HUES48 (cell line): ENCODE data around the gene VCPKMT.
"Not testable (repeated sequence)": the region's sequence is repeated elsewhere in the genome, so short reads cannot be mapped to it uniquely, and the experiment has no call there.

Experiments
- H3K27ac ChIP-seq: one replicate; pipeline ENCODE4 v1.7.0; 2013; ENCODE audit warnings: low read depth, low read length, inconsistent platforms
- H3K27me3 ChIP-seq: 2 replicates; pipeline ENCODE4 v1.6.1; 2013; ENCODE audit warnings: mild to moderate bottlenecking, low read length; ENCODE audit not compliant: control insufficient read depth, insufficient read depth
- H3K36me3 ChIP-seq: 2 replicates; pipeline ENCODE4 v1.6.1; 2013; ENCODE audit warnings: low read length; ENCODE audit not compliant: control insufficient read depth, insufficient read depth
- H3K4me1 ChIP-seq: 2 replicates; pipeline ENCODE4 v1.6.1; 2013; ENCODE audit warnings: mild to moderate bottlenecking, low read length; ENCODE audit not compliant: control insufficient read depth, insufficient read depth
- H3K4me3 ChIP-seq: 2 replicates; pipeline ENCODE4 v1.5.1; 2013; ENCODE audit warnings: mild to moderate bottlenecking, low read depth, low read length
- H3K9ac ChIP-seq: 2 replicates; pipeline ENCODE4 v1.6.1; 2013; ENCODE audit warnings: mild to moderate bottlenecking, low read depth, low read length, moderate library complexity
- H3K9me3 ChIP-seq: 2 replicates; pipeline ENCODE4 v1.6.1; 2013; ENCODE audit warnings: low read length; ENCODE audit not compliant: control insufficient read depth, insufficient read depth

Gene VCPKMT

GRCh38 chr14:50082784-50083466 lies 33.4 kb downstream of the VCPKMT start:
- no peaks in the 10 kb centered on the region for H3K9me3 ChIP-seq
- H3K27me3 ChIP-seq = no peaks in the 10 kb centered on the region
- no peak overlapping the region for H3K4me3 ChIP-seq
- H3K4me1 ChIP-seq = 0 out of 2 replicates have a peak, but pooled peaks cover 4% of the 10 kb centered on the region
- no peaks in the 10 kb centered on the region for H3K36me3 ChIP-seq
- no peak overlapping the region for H3K9ac ChIP-seq
- H3K27ac ChIP-seq = no peak overlapping the region

GRCh38 chr14:50082308-50082742 lies 34.0 kb downstream of the VCPKMT start:
- Histone ChIP-seq H3K4me1 (0 out of 2 replicates have a peak, but pooled peaks cover 4% of the 10 kb centered on the region), H3K36me3 (no peaks in the 10 kb centered on the region), H3K27me3 (no peaks in the 10 kb centered on the region), H3K9me3 (no peaks in the 10 kb centered on the region), H3K4me3 (no peak overlapping the region), H3K9ac (no peak overlapping the region), H3K27ac (no peak overlapping the region)

GRCh38 chr14:50079103-50079502 lies 37.3 kb downstream of the VCPKMT start:
- not testable (repeated sequence) for H3K4me3 ChIP-seq, H3K36me3 ChIP-seq, H3K9me3 ChIP-seq, H3K27ac ChIP-seq, H3K27me3 ChIP-seq, H3K9ac ChIP-seq, H3K4me1 ChIP-seq

GRCh38 chr14:50073663-50074062 lies 42.7 kb downstream of the VCPKMT start:
- not testable (repeated sequence) for H3K27me3 ChIP-seq, H3K27ac ChIP-seq, H3K4me3 ChIP-seq, H3K9ac ChIP-seq, H3K36me3 ChIP-seq, H3K4me1 ChIP-seq, H3K9me3 ChIP-seq

GRCh38 chr14:50072395-50072794 lies 44.0 kb downstream of the VCPKMT start:
- no peaks in the 10 kb centered on the region for H3K4me1 ChIP-seq
- no peaks in the 10 kb centered on the region for H3K9me3 ChIP-seq
- H3K4me3 ChIP-seq = no peak overlapping the region
- H3K27me3 ChIP-seq = no peaks in the 10 kb centered on the region
- no peaks in the 10 kb centered on the region for H3K36me3 ChIP-seq
- no peak overlapping the region for H3K9ac ChIP-seq
- H3K27ac ChIP-seq = no peak overlapping the region

- Histone ChIP-seq H3K4me3 (no peak overlapping the region), H3K4me1 (no peaks in the 10 kb centered on the region), H3K27ac (no peak overlapping the region), H3K27me3 (no peaks in the 10 kb centered on the region), H3K36me3 (no peaks in the 10 kb centered on the region), H3K9ac (no peak overlapping the region), H3K9me3 (no peaks in the 10 kb centered on the region)
These were observed 45.4 kb downstream of the VCPKMT start for GRCh38 chr14:50070840-50071548.

GRCh38 chr14:50070230-50070629 lies 46.1 kb downstream of the VCPKMT start:
- no peak overlapping the region for H3K27ac ChIP-seq
- no peak overlapping the region for H3K4me3 ChIP-seq
- no peaks in the 10 kb centered on the region for H3K27me3 ChIP-seq
- no peak overlapping the region for H3K9ac ChIP-seq
- H3K9me3 ChIP-seq = no peaks in the 10 kb centered on the region
- H3K4me1 ChIP-seq = no peaks in the 10 kb centered on the region
- no peaks in the 10 kb centered on the region for H3K36me3 ChIP-seq

- H3K27me3 ChIP-seq = no peaks in the 10 kb centered on the region
- no peaks in the 10 kb centered on the region for H3K4me1 ChIP-seq
- H3K9ac ChIP-seq = no peak overlapping the region
- H3K9me3 ChIP-seq = no peaks in the 10 kb centered on the region
- H3K4me3 ChIP-seq = no peak overlapping the region
- no peak overlapping the region for H3K27ac ChIP-seq
- no peaks in the 10 kb centered on the region for H3K36me3 ChIP-seq
These were observed 47.0 kb downstream of the VCPKMT start for GRCh38 chr14:50069325-50069724.

GRCh38 chr14:50068496-50068895 lies 47.9 kb downstream of the VCPKMT start:
- Histone ChIP-seq H3K27me3 (no peaks in the 10 kb centered on the region), H3K4me3 (no peak overlapping the region), H3K36me3 (no peaks in the 10 kb centered on the region), H3K4me1 (no peaks in the 10 kb centered on the region), H3K27ac (no peak overlapping the region), H3K9ac (no peak overlapping the region), H3K9me3 (no peaks in the 10 kb centered on the region)

- H3K4me1 ChIP-seq = peaks cover 1% of the 10 kb centered on the region; the same call in 1 of the 2 replicates
- H3K9me3 ChIP-seq = no peaks in the 10 kb centered on the region
- H3K36me3 ChIP-seq = no peaks in the 10 kb centered on the region
- H3K4me3 ChIP-seq = no peak overlapping the region
- H3K27ac ChIP-seq = no peak overlapping the region
- H3K9ac ChIP-seq = no peak overlapping the region
- no peaks in the 10 kb centered on the region for H3K27me3 ChIP-seq
These were observed 48.5 kb downstream of the VCPKMT start for GRCh38 chr14:50067723-50068495.

GRCh38 chr14:50065583-50065982 lies 50.8 kb downstream of the VCPKMT start:
- H3K4me1 ChIP-seq = peaks cover 23% of the 10 kb centered on the region
- H3K4me3 ChIP-seq = no peak overlapping the region
- H3K9ac ChIP-seq = no peak overlapping the region
- no peaks in the 10 kb centered on the region for H3K36me3 ChIP-seq
- H3K9me3 ChIP-seq = no peaks in the 10 kb centered on the region
- H3K27me3 ChIP-seq = no peaks in the 10 kb centered on the region
- no peak overlapping the region for H3K27ac ChIP-seq
